H1 (cell line): ENCODE measurements around the gene PAX8. TPM values are rescaled to one million over a fixed set of nuclear protein-coding genes. Genes with fewer than 3 reads are reported as not detected.

Source experiments
- CTCF ChIA-PET: fragments of 300-600 bp; sonication (Branson Sonifier 250); formaldehyde crosslinking; loops from one replicate; lab custom pipeline; 2021; ENCODE audit not compliant: partially characterized antibody; lab: Charles Lee
- POLR2A ChIA-PET: fragments of 300-600 bp; sonication (Branson Sonifier 250); formaldehyde crosslinking; loops from one replicate; lab custom pipeline; 2021; ENCODE audit warnings: inconsistent platforms; ENCODE audit not compliant: partially characterized antibody; lab: Charles Lee
- DNase-seq, 2 experiments: peaks; one replicate each; pipeline versions ENCODE4 v3.0.0 to v3.0.0-alpha.2; 2010 to 2022; ENCODE audit warnings: low spot score in 2 of 2, low read depth in 1 of 2, mixed read lengths in 1 of 2
- FAIRE-seq: peaks from 2 replicates; lab custom pipeline; 2011; peaks lifted over from hg19 to GRCh38; lab: Jason Lieb, UNC
- H2AFZ ChIP-seq: 2 replicates; pipeline ENCODE4 v1.8.1; 2012; ENCODE audit warnings: low read length, inconsistent platforms
- H2AK5ac ChIP-seq: 2 replicates; pipeline ENCODE4 v1.6.1; 2013; ENCODE audit warnings: low read depth, low read length
- H2BK120ac ChIP-seq: replicated peaks from 2 replicates; pipeline ENCODE3; 2013; ENCODE audit warnings: low read depth, low read length, inconsistent platforms
- H2BK12ac ChIP-seq: 2 replicates; pipeline ENCODE4 v1.6.1; 2013; ENCODE audit warnings: low read depth, low read length
- H2BK15ac ChIP-seq: 2 replicates; pipeline ENCODE4 v1.6.1; 2013; ENCODE audit warnings: low read length
- H2BK20ac ChIP-seq: 2 replicates; pipeline ENCODE4 v1.6.1; 2013; ENCODE audit warnings: low read length
- H2BK5ac ChIP-seq: 2 replicates; pipeline ENCODE4 v1.6.1; 2013; ENCODE audit warnings: low read depth, low read length
- H3K14ac ChIP-seq: 2 replicates; pipeline ENCODE4 v1.6.1; 2013; ENCODE audit warnings: inconsistent platforms; ENCODE audit not compliant: insufficient read length
- H3K18ac ChIP-seq: 2 replicates; pipeline ENCODE4 v1.6.1; 2013; ENCODE audit warnings: low read length; ENCODE audit errors: extremely low read depth
- H3K23ac ChIP-seq: 2 replicates; pipeline ENCODE4 v1.6.1; 2013; ENCODE audit warnings: inconsistent platforms; ENCODE audit not compliant: insufficient read length
- H3K23me2 ChIP-seq: 2 replicates; pipeline ENCODE4 v1.6.1; 2013; ENCODE audit warnings: low read depth, low read length
- H3K27ac ChIP-seq: 2 replicates; pipeline ENCODE4 v1.6.1; 2011; ENCODE audit warnings: low read depth, low read length, inconsistent platforms
- H3K27me3 ChIP-seq, 4 experiments: replicated peaks in 1 of 4; 1 replicate in 1 of 4; 2 replicates in 3 of 4; pipeline versions ENCODE4 v1.6.1 to v1.8.1; 2011 to 2013; ENCODE audit warnings: low read length in 3 of 4, mild to moderate bottlenecking in 3 of 4, inconsistent platforms in 2 of 4, mixed read lengths in 2 of 4, moderate library complexity in 1 of 4; ENCODE audit not compliant: control insufficient read depth in 3 of 4, insufficient read depth in 3 of 4; ENCODE audit errors: extremely low read depth in 1 of 4
- H3K36me3 ChIP-seq, 4 experiments: 2 replicates each; pipeline versions ENCODE4 v1.6.1 to v1.8.1; 2011 to 2013; ENCODE audit warnings: mild to moderate bottlenecking in 4 of 4, low read length in 3 of 4, moderate library complexity in 2 of 4, control low read depth in 1 of 4, inconsistent platforms in 1 of 4; ENCODE audit not compliant: insufficient read depth in 4 of 4, control insufficient read depth in 2 of 4
- H3K4ac ChIP-seq: replicated peaks from 2 replicates; pipeline ENCODE3; 2013; ENCODE audit warnings: low read length, low read depth, mixed read lengths, inconsistent platforms; ENCODE audit not compliant: insufficient read length
- H3K4me1 ChIP-seq, 4 experiments: replicated peaks in 1 of 4; 1 replicate in 1 of 4; 2 replicates in 3 of 4; pipeline versions ENCODE4 v1.6.1 to v1.8.1; 2011 to 2013; ENCODE audit warnings: low read length in 3 of 4, inconsistent platforms in 2 of 4, mixed read lengths in 1 of 4; ENCODE audit not compliant: insufficient read depth in 4 of 4, control insufficient read depth in 3 of 4
- H3K4me2 ChIP-seq, 2 experiments: 2 replicates each; pipeline versions ENCODE4 v1.6.1 to v1.8.1; 2011 to 2013; ENCODE audit warnings: low read depth in 2 of 2, low read length in 2 of 2, control low read depth in 1 of 2, inconsistent platforms in 1 of 2, mild to moderate bottlenecking in 1 of 2; ENCODE audit not compliant: insufficient read depth in 1 of 2
- H3K4me3 ChIP-seq, 4 experiments: fragments of 200-600, 300-600 bp in 1 of 4; sonication (generic), shearing (Covaris generic), sonication (Bioruptor Twin) in 1 of 4; 2 replicates each; pipeline versions ENCODE4 v1.5.1 to v1.8.1; 2011 to 2016; ENCODE audit warnings: low read length in 4 of 4, low read depth in 3 of 4, control low read depth in 2 of 4, inconsistent platforms in 2 of 4, mild to moderate bottlenecking in 2 of 4, mixed read lengths in 1 of 4, moderate library complexity in 1 of 4; ENCODE audit not compliant: insufficient read depth in 2 of 4; ENCODE audit errors: extremely low read depth in 1 of 4
- H3K56ac ChIP-seq: replicated peaks from 2 replicates; pipeline ENCODE3; 2013; ENCODE audit warnings: low read depth, mild to moderate bottlenecking, mixed read lengths, low read length, inconsistent platforms; ENCODE audit not compliant: insufficient read length
- H3K79me1 ChIP-seq: 2 replicates; pipeline ENCODE4 v1.6.1; 2013; ENCODE audit warnings: low read depth, low read length, control low read depth
- H3K79me2 ChIP-seq, 2 experiments: 2 replicates each; pipeline versions ENCODE4 v1.6.1 to v1.8.1; 2012 to 2013; ENCODE audit warnings: low read length in 2 of 2, mild to moderate bottlenecking in 2 of 2, inconsistent platforms in 1 of 2; ENCODE audit not compliant: insufficient read depth in 2 of 2, control insufficient read depth in 1 of 2
- H3K9ac ChIP-seq, 4 experiments: replicated peaks in 1 of 4; 1 replicate in 1 of 4; 2 replicates in 3 of 4; pipeline versions ENCODE4 v1.6.1 to v1.8.1; 2011 to 2013; ENCODE audit warnings: low read depth in 3 of 4, low read length in 3 of 4, control low read depth in 2 of 4, mild to moderate bottlenecking in 2 of 4, moderate library complexity in 2 of 4, inconsistent platforms in 1 of 4; ENCODE audit errors: extremely low read depth in 1 of 4
- H3K9me3 ChIP-seq, 2 experiments: 2 replicates each; pipeline versions ENCODE4 v1.6.1 to v1.8.1; 2012 to 2013; ENCODE audit warnings: mild to moderate bottlenecking in 2 of 2, moderate library complexity in 2 of 2, control low read depth in 1 of 2, inconsistent platforms in 1 of 2, low read depth in 1 of 2, low read length in 1 of 2, mixed read lengths in 1 of 2; ENCODE audit not compliant: insufficient read depth in 2 of 2
- H4K20me1 ChIP-seq, 2 experiments: replicated peaks in 1 of 2; 2 replicates each; pipeline versions ENCODE3 to v1.8.1; 2011 to 2013; ENCODE audit warnings: inconsistent platforms in 2 of 2, low read length in 2 of 2, mild to moderate bottlenecking in 1 of 2; ENCODE audit not compliant: insufficient read depth in 2 of 2, control insufficient read depth in 1 of 2
- H4K5ac ChIP-seq: 2 replicates; pipeline ENCODE4 v1.6.1; 2013; ENCODE audit warnings: low read length, low read depth, mixed read lengths, inconsistent platforms; ENCODE audit not compliant: insufficient read length
- H4K8ac ChIP-seq: 2 replicates; pipeline ENCODE4 v1.8.0; 2013; ENCODE audit warnings: mild to moderate bottlenecking, moderate library complexity, low read length, inconsistent platforms; ENCODE audit not compliant: insufficient read depth; ENCODE audit errors: extremely low read depth
- H4K91ac ChIP-seq: replicated peaks from 2 replicates; pipeline ENCODE3; 2013; ENCODE audit warnings: low read length, mixed read lengths, inconsistent platforms; ENCODE audit not compliant: insufficient read length
- GTF2F1 ChIP-seq: IDR thresholded peaks from 2 replicates; pipeline ENCODE4 v1.6.1; 2012; ENCODE audit warnings: low read depth, low read length, improper control_type of control experiment, borderline replicate concordance
- KDM1A ChIP-seq: fragments of 200-600, 300-600 bp; sonication (generic); IDR thresholded peaks from 2 replicates; pipeline ENCODE4 v1.7.1; 2016; ENCODE audit warnings: mild to moderate bottlenecking, low read length, borderline replicate concordance
- PHF8 ChIP-seq: fragments of 200-600 bp; sonication (generic); conservative IDR thresholded peaks from 2 replicates; pipeline ENCODE4 v1.7.1; 2012; ENCODE audit warnings: low read depth, mild to moderate bottlenecking, inconsistent platforms, low read length, moderate library complexity
- SP1 ChIP-seq: IDR thresholded peaks from 2 replicates; pipeline ENCODE4 v1.6.1; 2011; ENCODE audit warnings: low read depth, low read length
- WGBS, 2 experiments: shearing (Covaris generic) in 1 of 2; methylation state at CpG; one replicate each; pipeline versions ENCODE4 v1.1.6 to v1.1.7; 2013 to 2015; ENCODE audit warnings: low lambda C conversion rate in 2 of 2, mixed read lengths in 2 of 2, inconsistent platforms in 1 of 2, low coverage in 1 of 2, missing lambda C conversion rate in 1 of 2; ENCODE audit not compliant: insufficient replicate concordance in 2 of 2, insufficient coverage in 1 of 2, insufficient read length in 1 of 2; ENCODE audit errors: extremely low coverage in 1 of 2, missing lambda C conversion rate in 1 of 2; 5-methylcytosine and 5-hydroxymethylcytosine counted together
- polyA plus RNA-seq, 7 experiments: library from polyadenylated mRNA; depleted of rRNA in 3 of 7; stranded (reverse) in 5 of 7; unstranded in 2 of 7; fragments of >200 nt in 5 of 7; fragments of 200-250 nt in 2 of 7; gene quantifications; 1 replicate in 5 of 7; 2 replicates in 1 of 7; 4 replicates in 1 of 7; pipeline versions ENCODE4 v1.2.1 to v1.2.3, GENCODE V29; 2011 to 2013; ENCODE audit warnings: missing spikeins in 2 of 7, mixed read lengths in 2 of 7
- total RNA-seq: library from RNA; stranded (reverse); fragmentation: NEBNext Ultra II Directional; extraction: Animal tissue kit (Norgen Biotek cat#: 25700); gene quantifications from 2 replicates; pipeline ENCODE4 v1.2.1, GENCODE V29; 2021

The PAX8 gene
- total and polyA plus RNA-seq, 2 of the 8 experiments (the other 6 are each of a cell fraction or from before 2014, with no cell fraction given): 0.02 TPM; not detected in 1

DNA sequence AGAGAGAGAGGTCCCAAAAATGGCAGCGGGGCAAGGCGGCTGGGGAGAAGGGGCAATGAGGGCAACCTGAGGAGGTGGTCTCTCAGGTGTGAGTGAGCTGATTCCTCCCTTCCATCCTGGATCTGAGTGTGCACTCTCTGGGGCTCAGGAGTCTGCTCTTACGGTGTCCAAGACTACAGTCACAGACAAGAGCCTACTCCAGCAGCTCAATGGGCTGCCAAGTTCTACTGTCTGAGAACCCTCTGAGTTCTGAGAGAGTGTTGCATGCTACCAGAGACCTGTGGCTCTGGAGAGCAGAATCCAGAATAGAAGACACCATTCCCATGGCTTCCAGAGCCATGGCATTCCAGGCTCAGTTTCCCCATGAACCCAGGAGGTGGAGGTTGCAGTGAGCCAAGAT lies 7.1 kb upstream of the PAX8 start:
- H3K27ac ChIP-seq: no peak overlapping the region
- no peaks in the 10 kb centered on the region for H3K36me3 ChIP-seq
- no peak overlapping the region for H2BK120ac ChIP-seq
- no peak overlapping the region for H4K91ac ChIP-seq
- H3K9ac ChIP-seq: no peak overlapping the region
- ChIA-PET CTCF (no interaction called here), POLR2A (no interaction called here)
- DNase-seq: no peak
- 89% methylated on average over 3 of the region's 3 CpGs; no CpG with 5 or more reads in 1 of the 2 experiments for WGBS, 2 experiments
- peaks cover 8 to 31% (median 24%) of the 10 kb centered on the region in 4 experiments for H3K27me3 ChIP-seq
- H2BK20ac ChIP-seq: no peak overlapping the region
- H4K8ac ChIP-seq: no peak overlapping the region
- no peak overlapping the region for H3K14ac ChIP-seq
- no peak overlapping the region for H3K18ac ChIP-seq
- H4K20me1 ChIP-seq: no peaks in the 10 kb centered on the region
- no peak overlapping the region for H3K4me3 ChIP-seq
- peaks cover 0 to 6% (median 3%) of the 10 kb centered on the region in 4 experiments; a peak in 6 of 7 replicates for H3K4me1 ChIP-seq
- no peak overlapping the region for H3K56ac ChIP-seq
- no peak overlapping the region for H4K5ac ChIP-seq
- no peak overlapping the region for H3K4ac ChIP-seq
- H3K23me2 ChIP-seq: peaks cover 1% of the 10 kb centered on the region; the same call in 1 of the 2 replicates
- H3K4me2 ChIP-seq: no peak overlapping the region
- H2AFZ ChIP-seq: no peak overlapping the region
- no peaks in the 10 kb centered on the region for H3K79me2 ChIP-seq
- no peaks in the 10 kb centered on the region for H3K79me1 ChIP-seq
- H2BK15ac ChIP-seq: no peak overlapping the region
- H2BK5ac ChIP-seq: no peak overlapping the region
- H3K9me3 ChIP-seq: no peaks in the 10 kb centered on the region
- FAIRE-seq: no peak
- H3K23ac ChIP-seq: no peak overlapping the region
- no peak overlapping the region for H2BK12ac ChIP-seq
- no peak overlapping the region for H2AK5ac ChIP-seq
- no peak for TF ChIP-seq PHF8
- no peak for TF ChIP-seq SP1
- TF ChIP-seq GTF2F1: no peak
- no peak for TF ChIP-seq KDM1A
